Choroid plexus epithelial cell (primary cell): Measurements from ENCODE around the gene MGAT5.

Experiments used
- DNase-seq: peaks from one replicate; pipeline ENCODE4 v3.0.0-alpha.2; 2010; ENCODE audit warnings: low read depth
- H3K4me3 ChIP-seq: 2 replicates; pipeline ENCODE4 v1.5.1; 2011; ENCODE audit warnings: low read depth, mild to moderate bottlenecking, control low read depth, low read length, moderate library complexity
- CTCF ChIP-seq: conservative IDR thresholded peaks from 2 replicates; pipeline ENCODE4 v1.5.1; 2011; ENCODE audit warnings: low read depth, mild to moderate bottlenecking, control low read depth, inconsistent platforms, low read length, moderate library complexity

MGAT5 gene

GRCh38 chr2:134250840-134251461, 2.9 kb upstream of the MGAT5 start:
- TF ChIP-seq CTCF: no peak
- DNase-seq: no peak
- H3K4me3 ChIP-seq: no peak overlapping the region

- no peak overlapping the region for H3K4me3 ChIP-seq
- TF ChIP-seq CTCF: no peak
- no peak for DNase-seq
Observed at GRCh38 chr2:134252092-134252750, 1.7 kb upstream of the MGAT5 start.

GRCh38 chr2:134253117-134253704, 661 bp upstream of the MGAT5 start:
- no peak overlapping the region for H3K4me3 ChIP-seq
- no peak for TF ChIP-seq CTCF
- DNase-seq: no peak

- no peak for TF ChIP-seq CTCF
- DNase-seq: no peak
- no peak overlapping the region for H3K4me3 ChIP-seq
Observed at GRCh38 chr2:134254824-134255223, 952 bp downstream of the MGAT5 start.

- TF ChIP-seq CTCF: no peak
- no peak overlapping the region for H3K4me3 ChIP-seq
- DNase-seq: no peak
Observed at GRCh38 chr2:134256956-134257355, 3.1 kb downstream of the MGAT5 start.

GRCh38 chr2:134257509-134257908, 3.6 kb downstream of the MGAT5 start:
- no peak for TF ChIP-seq CTCF
- no peak overlapping the region for H3K4me3 ChIP-seq
- no peak for DNase-seq
